Suprapubic skin (tissue), 4 donors: ENCODE measurements around the gene TMEM253. TPM values are rescaled to one million over a fixed set of nuclear protein-coding genes. Genes with fewer than 3 reads are reported as not detected.

ENCODE experiments used
- DNase-seq, 2 donors: peaks; one replicate each; pipeline ENCODE4 v3.0.0-alpha.2; 2019; ENCODE audit warnings: low spot score in 2 of 2
- H3K27ac ChIP-seq: fragments of 200-600 bp; sonication (generic); one replicate; pipeline ENCODE4 v1.5.1; 2019
- H3K27me3 ChIP-seq: fragments of 200-600 bp; sonication (generic); one replicate; pipeline ENCODE4 v1.5.1; 2019
- H3K36me3 ChIP-seq: fragments of 200-600 bp; sonication (generic); one replicate; pipeline ENCODE4 v1.5.1; 2019
- H3K4me1 ChIP-seq: fragments of 200-600 bp; sonication (generic); one replicate; pipeline ENCODE4 v1.5.1; 2019
- H3K4me3 ChIP-seq: fragments of 200-600 bp; sonication (generic); one replicate; pipeline ENCODE4 v1.5.1; 2019; ENCODE audit warnings: mild to moderate bottlenecking
- H3K9me3 ChIP-seq: fragments of 200-600 bp; sonication (generic); one replicate; pipeline ENCODE4 v1.5.1; 2019
- EP300 ChIP-seq: sonication (generic); formaldehyde crosslinking; IDR thresholded peaks from one replicate; pipeline ENCODE4 v1.6.1; 2017; ENCODE audit warnings: antibody characterized with exemption
- POLR2A ChIP-seq, 2 donors: fragments of 450-650 bp; IDR thresholded peaks; one replicate each; pipeline ENCODE4 v1.6.1; 2017; ENCODE audit warnings: antibody characterized with exemption in 2 of 2, mild to moderate bottlenecking in 2 of 2, moderate library complexity in 2 of 2
- POLR2AphosphoS5 ChIP-seq, 3 donors: sonication (generic); formaldehyde crosslinking; IDR thresholded peaks; one replicate each; pipeline ENCODE4 v1.6.1; 2017; ENCODE audit warnings: antibody characterized with exemption in 3 of 3
- WGBS: methylation state at CpG from one replicate; pipeline ENCODE4 v1.1.5; 2018; 5-methylcytosine and 5-hydroxymethylcytosine counted together
- total RNA-seq, 4 donors: library from RNA; depleted of rRNA; stranded (reverse); fragments of >200 nt; gene quantifications; one replicate each; pipeline ENCODE4 v1.1.0, GENCODE V29; 2016
- TF ChIP-seq, protein P1 (sequence below), 2 donors: fragments of 200-600 bp in 1 of 2; fragments of 450-650 bp in 1 of 2; sonication (generic) in 1 of 2; IDR thresholded peaks; one replicate each; pipeline ENCODE4 v1.5.1; 2016 to 2019; ENCODE audit warnings: antibody characterized with exemption in 2 of 2, mild to moderate bottlenecking in 1 of 2, moderate library complexity in 1 of 2

Gene TMEM253
- total RNA-seq, 4 donors from 2014 or later = 0.53 to 2.0 (median 0.83) TPM; not detected in 1

DNA sequence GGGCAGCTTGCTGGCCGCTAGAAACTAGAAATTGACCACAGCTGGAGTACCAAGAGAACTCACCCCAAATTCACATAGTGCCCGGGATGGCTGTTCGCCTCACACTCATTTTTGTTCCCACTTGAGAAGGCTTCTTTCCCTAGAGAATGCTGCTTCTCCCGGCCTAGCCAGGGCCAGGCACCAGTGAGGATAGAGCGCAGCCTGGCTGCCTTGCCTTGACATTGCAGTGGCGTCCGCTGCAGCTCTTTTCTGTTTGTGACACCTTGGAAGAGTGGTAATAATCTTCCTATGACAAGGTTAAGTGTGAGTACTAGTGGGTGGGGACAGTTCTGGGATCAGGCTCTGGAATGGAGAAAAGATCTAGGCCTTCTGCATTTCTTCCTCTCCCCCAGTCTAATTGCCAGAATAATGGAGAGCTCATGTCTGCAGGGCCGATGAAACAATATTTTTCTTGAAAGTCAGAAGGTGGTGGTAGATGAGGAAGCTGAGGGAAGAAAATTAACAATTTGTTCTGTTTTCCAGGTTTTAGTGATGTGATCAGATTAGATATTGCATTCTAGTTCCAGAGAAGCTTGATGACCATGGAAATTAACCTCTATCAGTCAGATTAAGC lies 3.7 kb downstream of the TMEM253 start:
- no peaks in the 10 kb centered on the region for H3K27me3 ChIP-seq
- no peaks in the 10 kb centered on the region for H3K9me3 ChIP-seq
- peak overlapping the region; percentile 66 for H3K4me3 ChIP-seq
- peak in 1 of 2 donors; percentile 85 for DNase-seq
- H3K27ac ChIP-seq = peak overlapping the region; percentile 97
- peaks cover 78% of the 10 kb centered on the region for H3K4me1 ChIP-seq
- TF ChIP-seq POLR2A (IDR thresholded peaks at IDR 0.05) (no peak), POLR2AphosphoS5 (IDR thresholded peaks at IDR 0.05) (no peak), EP300 (no peak)
- TF ChIP-seq, protein P1, sequence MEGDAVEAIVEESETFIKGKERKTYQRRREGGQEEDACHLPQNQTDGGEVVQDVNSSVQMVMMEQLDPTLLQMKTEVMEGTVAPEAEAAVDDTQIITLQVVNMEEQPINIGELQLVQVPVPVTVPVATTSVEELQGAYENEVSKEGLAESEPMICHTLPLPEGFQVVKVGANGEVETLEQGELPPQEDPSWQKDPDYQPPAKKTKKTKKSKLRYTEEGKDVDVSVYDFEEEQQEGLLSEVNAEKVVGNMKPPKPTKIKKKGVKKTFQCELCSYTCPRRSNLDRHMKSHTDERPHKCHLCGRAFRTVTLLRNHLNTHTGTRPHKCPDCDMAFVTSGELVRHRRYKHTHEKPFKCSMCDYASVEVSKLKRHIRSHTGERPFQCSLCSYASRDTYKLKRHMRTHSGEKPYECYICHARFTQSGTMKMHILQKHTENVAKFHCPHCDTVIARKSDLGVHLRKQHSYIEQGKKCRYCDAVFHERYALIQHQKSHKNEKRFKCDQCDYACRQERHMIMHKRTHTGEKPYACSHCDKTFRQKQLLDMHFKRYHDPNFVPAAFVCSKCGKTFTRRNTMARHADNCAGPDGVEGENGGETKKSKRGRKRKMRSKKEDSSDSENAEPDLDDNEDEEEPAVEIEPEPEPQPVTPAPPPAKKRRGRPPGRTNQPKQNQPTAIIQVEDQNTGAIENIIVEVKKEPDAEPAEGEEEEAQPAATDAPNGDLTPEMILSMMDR (IDR thresholded peaks at IDR 0.05) = peak; percentile 95 to 96
- no peaks in the 10 kb centered on the region for H3K36me3 ChIP-seq
- WGBS = 4% methylated on average over 8 of the region's 8 CpGs

DNA sequence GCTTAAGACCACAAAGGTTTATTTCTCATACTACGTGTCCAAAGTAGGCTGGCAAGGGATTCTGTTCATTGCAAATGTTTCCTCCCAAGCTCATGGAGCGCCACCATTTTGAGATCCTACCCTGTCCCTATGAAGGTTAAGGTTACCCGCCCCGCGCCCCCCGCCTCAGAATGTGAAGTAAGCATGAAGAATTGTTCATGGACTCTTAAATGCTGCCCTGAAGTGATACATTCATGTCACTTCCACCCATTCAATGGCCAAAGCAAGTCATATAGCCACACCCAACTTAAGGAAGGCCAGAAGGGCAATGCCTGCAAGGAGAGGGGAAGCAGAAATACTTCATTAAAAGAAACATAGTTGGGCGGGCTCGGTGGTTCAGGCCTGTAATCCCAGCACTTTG lies 4.2 kb downstream of the TMEM253 start:
- no peak for TF ChIP-seq EP300
- TF ChIP-seq, protein P1 (IDR thresholded peaks at IDR 0.05) = no peak
- no peak for TF ChIP-seq POLR2AphosphoS5 (IDR thresholded peaks at IDR 0.05)
- TF ChIP-seq POLR2A (IDR thresholded peaks at IDR 0.05) = no peak
- Histone ChIP-seq H3K9me3 (no peaks in the 10 kb centered on the region), H3K4me1 (peaks cover 73% of the 10 kb centered on the region), H3K4me3 (peak overlapping the region; percentile 66), H3K36me3 (no peaks in the 10 kb centered on the region), H3K27me3 (no peaks in the 10 kb centered on the region), H3K27ac (peak overlapping the region; percentile 97)
- 86% methylated on average over 8 of the region's 8 CpGs for WGBS
- DNase-seq = peak in 1 of 2 donors; percentile 69

DNA sequence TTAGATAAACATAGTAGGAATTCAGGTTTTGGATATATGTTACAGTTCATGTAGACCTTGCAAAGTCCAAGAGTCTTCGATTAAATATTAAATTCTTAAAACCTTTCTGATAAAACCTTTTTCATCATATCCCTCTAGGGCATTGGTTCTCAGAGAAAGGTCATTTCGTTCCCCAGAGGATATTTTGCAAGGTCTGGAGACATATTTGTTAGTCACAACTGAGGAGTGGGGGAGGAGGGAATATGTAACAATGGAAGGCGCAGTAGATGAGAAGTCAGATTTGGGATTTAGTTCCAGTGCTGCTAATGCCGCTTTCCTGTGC lies 5.3 kb downstream of the TMEM253 start:
- Histone ChIP-seq H3K27ac (peak overlapping the region; percentile 97), H3K36me3 (no peaks in the 10 kb centered on the region), H3K4me3 (no peak overlapping the region), H3K9me3 (no peaks in the 10 kb centered on the region), H3K4me1 (peaks cover 67% of the 10 kb centered on the region), H3K27me3 (no peaks in the 10 kb centered on the region)
- WGBS = 44% methylated on average over 4 of the region's 4 CpGs
- TF ChIP-seq POLR2AphosphoS5 (IDR thresholded peaks at IDR 0.05) (peak in 1 of 3 donors; percentile 19), EP300 (no peak)
- DNase-seq = no peak

DNA sequence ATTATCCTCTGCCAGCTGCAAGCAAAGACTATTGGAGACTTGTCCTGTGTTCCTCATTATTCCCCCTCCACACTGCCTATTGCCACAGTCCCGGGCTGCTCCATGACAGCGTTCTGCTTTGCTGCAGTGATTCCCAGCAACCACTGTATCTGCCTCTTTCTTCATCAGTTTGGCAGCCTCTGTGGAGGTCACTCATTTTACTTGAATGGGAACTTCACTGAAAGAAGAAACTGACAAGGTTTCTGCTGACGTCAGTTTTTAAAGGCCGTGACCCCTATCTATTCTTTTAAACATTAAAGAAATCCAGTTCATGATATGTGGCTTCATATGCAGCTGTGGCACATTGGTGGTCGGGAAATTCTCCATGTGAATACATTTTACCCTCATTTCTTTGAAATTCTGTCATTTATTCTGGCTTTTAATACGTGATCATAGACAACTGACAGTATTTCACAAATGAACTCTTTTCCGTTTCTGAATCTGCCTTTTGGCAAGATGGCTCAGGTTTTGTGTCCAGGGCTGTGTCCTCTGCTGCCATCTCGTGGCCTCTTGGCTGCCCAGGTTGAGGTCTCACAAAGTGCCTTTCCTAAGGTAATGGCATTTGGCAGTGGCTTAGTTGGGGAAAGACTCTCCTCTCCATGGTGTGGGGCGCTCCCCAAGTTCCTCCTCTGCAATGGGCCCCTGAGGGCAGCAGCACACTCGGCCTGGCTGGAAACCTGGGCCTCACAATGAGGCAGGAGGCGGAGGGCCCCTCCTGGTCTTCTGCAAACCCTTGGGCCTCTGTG lies 5.8 kb downstream of the TMEM253 start:
- Histone ChIP-seq H3K27me3 (no peaks in the 10 kb centered on the region), H3K4me3 (no peak overlapping the region), H3K27ac (peak overlapping the region; percentile 97), H3K36me3 (no peaks in the 10 kb centered on the region), H3K4me1 (peaks cover 65% of the 10 kb centered on the region), H3K9me3 (no peaks in the 10 kb centered on the region)
- peak in 1 of 2 donors; percentile 88 for DNase-seq
- TF ChIP-seq POLR2AphosphoS5 (IDR thresholded peaks at IDR 0.05) (peak in 1 of 3 donors; percentile 11), EP300 (no peak), POLR2A (IDR thresholded peaks at IDR 0.05) (no peak)
- TF ChIP-seq, protein P1 (IDR thresholded peaks at IDR 0.05) = peak; percentile 25 to 90
- 3% methylated on average over 8 of the region's 11 CpGs for WGBS

DNA sequence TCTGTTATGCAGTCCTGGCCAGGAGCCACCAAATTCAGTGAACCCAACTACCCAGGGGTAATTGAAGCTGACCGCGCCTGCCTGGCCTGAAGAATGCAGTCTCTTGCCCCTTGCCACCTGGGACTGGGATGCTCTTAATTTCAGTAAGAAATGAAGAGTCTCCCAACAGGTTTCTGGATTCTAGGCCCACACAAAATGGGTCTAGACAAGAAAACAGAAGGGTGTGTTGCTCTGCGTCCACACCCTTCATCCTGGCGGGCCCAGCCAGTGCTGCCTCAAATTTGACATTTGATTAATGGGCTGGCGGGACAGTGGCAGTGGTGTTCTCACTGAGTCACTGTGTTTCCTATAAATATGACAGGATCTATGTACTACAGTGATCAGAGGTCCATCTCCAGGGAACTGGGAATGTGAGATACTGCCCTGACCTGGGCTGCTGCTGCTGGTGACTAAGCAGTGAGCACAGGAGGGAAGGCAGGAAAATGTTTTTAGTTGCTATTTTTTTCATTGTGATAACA lies 6.5 kb downstream of the TMEM253 start:
- TF ChIP-seq EP300 = no peak
- no peak for TF ChIP-seq POLR2AphosphoS5 (IDR thresholded peaks at IDR 0.05)
- no peak for TF ChIP-seq POLR2A (IDR thresholded peaks at IDR 0.05)
- TF ChIP-seq, protein P1 (IDR thresholded peaks at IDR 0.05) = no peak
- Histone ChIP-seq H3K27ac (peak overlapping the region; percentile 97), H3K4me1 (peaks cover 59% of the 10 kb centered on the region), H3K9me3 (no peaks in the 10 kb centered on the region), H3K4me3 (no peak overlapping the region), H3K27me3 (no peaks in the 10 kb centered on the region), H3K36me3 (no peaks in the 10 kb centered on the region)
- 35% methylated on average over 5 of the region's 5 CpGs for WGBS
- peak in 1 of 2 donors; percentile 76 for DNase-seq
